Measurements from ENCODE around the gene MAST4.

The MAST4 gene

GRCh38 chr5:67047616-67048015 lies 451.4 kb downstream of the MAST4 start:
- Mint-ChIP-seq H3K4me1 (peaks cover 13% of the 10 kb centered on the region), H3K27me3 (no peaks in the 10 kb centered on the region), H3K9me3 (no peaks in the 10 kb centered on the region), H3K4me3 (no peak overlapping the region), H3K27ac (no peak overlapping the region), H3K36me3 (ENCODE audit: low read depth) (no peaks in the 10 kb centered on the region)
- ATAC-seq (no peak), DNase-seq (no peak)

- peaks cover 13% of the 10 kb centered on the region for H3K4me1 Mint-ChIP-seq
- H3K27me3 Mint-ChIP-seq = no peaks in the 10 kb centered on the region
- ATAC-seq = no peak
- peaks cover 3% of the 10 kb centered on the region for H3K36me3 Mint-ChIP-seq (ENCODE audit: low read depth)
- no peak for DNase-seq
- no peak overlapping the region for H3K27ac Mint-ChIP-seq
- no peaks in the 10 kb centered on the region for H3K9me3 Mint-ChIP-seq
- H3K4me3 Mint-ChIP-seq = no peak overlapping the region
Measured at GRCh38 chr5:67050125-67050524, 453.9 kb downstream of the MAST4 start.

DNA sequence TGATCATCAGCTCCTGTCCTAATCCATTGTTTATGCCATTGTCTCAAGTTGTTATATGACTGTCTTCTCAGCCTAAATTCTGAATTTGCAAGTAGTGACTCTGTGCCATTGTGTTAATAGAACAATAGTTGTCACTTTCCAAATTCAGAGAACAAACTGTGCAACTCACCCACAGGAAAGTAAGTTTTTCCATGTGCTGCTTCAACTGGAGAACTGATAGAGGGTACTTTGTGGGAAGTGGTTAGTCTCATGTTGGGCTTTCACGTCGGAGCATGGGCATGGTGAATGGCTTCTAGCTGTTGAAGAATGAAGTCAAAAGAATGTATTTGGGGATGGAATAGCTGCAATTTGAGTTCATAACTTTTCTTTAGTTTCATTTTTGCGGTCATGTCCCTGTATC lies 454.4 kb downstream of the MAST4 start:
- H3K4me1 Mint-ChIP-seq = peaks cover 13% of the 10 kb centered on the region
- DNase-seq (no peak), ATAC-seq (no peak)
- H3K27ac Mint-ChIP-seq = no peak overlapping the region
- H3K27me3 Mint-ChIP-seq = no peaks in the 10 kb centered on the region
- H3K4me3 Mint-ChIP-seq = no peak overlapping the region
- H3K36me3 Mint-ChIP-seq (ENCODE audit: low read depth) = peaks cover 3% of the 10 kb centered on the region
- no peaks in the 10 kb centered on the region for H3K9me3 Mint-ChIP-seq

GRCh38 chr5:67051164-67051563 lies 455.0 kb downstream of the MAST4 start:
- Mint-ChIP-seq H3K27me3 (no peaks in the 10 kb centered on the region), H3K36me3 (ENCODE audit: low read depth) (peaks cover 3% of the 10 kb centered on the region), H3K27ac (no peak overlapping the region), H3K4me3 (no peak overlapping the region), H3K4me1 (peaks cover 13% of the 10 kb centered on the region), H3K9me3 (no peaks in the 10 kb centered on the region)
- DNase-seq (no peak), ATAC-seq (no peak)

DNA sequence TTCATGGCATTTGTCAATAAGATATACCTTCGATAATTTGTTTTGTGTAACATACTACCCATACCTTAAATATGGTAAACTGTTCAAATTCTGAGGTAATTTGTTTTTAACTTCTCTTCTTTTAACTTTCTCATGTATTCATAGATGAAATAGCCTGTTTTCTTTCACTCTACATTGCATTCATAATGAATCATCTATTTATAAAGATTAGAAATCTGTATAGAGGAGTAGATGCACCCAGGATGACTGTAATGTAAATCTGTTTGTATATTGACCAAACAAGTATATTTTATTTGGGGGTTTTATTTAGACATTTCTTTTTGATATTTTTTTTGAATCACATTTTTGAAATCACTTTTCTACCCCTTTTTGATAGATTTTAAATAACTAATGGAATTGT lies 455.8 kb downstream of the MAST4 start:
- H3K4me3 Mint-ChIP-seq = no peak overlapping the region
- no peak for ATAC-seq
- H3K27ac Mint-ChIP-seq = no peak overlapping the region
- no peaks in the 10 kb centered on the region for H3K27me3 Mint-ChIP-seq
- H3K4me1 Mint-ChIP-seq = peaks cover 13% of the 10 kb centered on the region
- no peaks in the 10 kb centered on the region for H3K9me3 Mint-ChIP-seq
- peaks cover 3% of the 10 kb centered on the region for H3K36me3 Mint-ChIP-seq (ENCODE audit: low read depth)
- DNase-seq = no peak

GRCh38 chr5:67053229-67053628 lies 457.0 kb downstream of the MAST4 start:
- Mint-ChIP-seq H3K27ac (no peak overlapping the region), H3K27me3 (no peaks in the 10 kb centered on the region), H3K4me1 (peaks cover 13% of the 10 kb centered on the region), H3K36me3 (ENCODE audit: low read depth) (peaks cover 3% of the 10 kb centered on the region), H3K4me3 (no peak overlapping the region), H3K9me3 (no peaks in the 10 kb centered on the region)
- no peak for DNase-seq
- no peak for ATAC-seq

DNA sequence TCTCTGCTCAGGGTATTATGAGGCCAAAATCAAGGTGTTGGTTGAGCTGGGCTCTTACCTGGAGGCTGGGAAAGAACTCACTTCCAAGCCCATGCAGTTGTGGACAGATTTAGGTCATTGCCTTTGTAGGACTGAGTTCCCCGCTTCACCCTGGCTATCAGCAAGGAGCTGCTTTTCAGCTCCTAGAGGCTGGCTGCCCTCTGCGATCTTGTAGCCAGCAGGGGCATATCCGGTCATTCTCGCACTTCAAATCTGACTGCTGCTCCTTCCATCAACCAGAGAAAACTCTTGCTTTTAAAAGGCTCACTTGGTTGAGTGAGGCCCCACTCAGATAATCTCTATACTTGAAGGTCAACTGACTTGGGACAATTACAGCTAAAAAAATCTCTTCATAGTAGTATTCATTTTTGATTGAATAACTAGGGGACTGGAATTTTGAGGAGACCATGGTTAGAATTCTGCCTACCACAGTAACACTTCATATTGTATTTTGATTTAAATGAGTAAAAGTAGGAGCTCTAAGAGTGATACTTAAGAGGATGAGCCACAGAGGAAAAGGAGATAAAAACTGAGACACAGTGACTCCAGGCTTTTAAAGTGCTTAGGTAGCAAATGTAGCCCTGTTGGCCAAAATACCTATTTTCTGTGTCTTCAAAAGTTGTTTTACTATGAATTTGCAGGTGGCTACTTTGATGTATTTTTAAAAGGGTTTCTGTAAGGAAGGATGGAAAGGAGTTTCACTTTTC lies 463.0 kb downstream of the MAST4 start:
- H3K4me1 Mint-ChIP-seq = peaks cover 11% of the 10 kb centered on the region
- H3K9me3 Mint-ChIP-seq = no peaks in the 10 kb centered on the region
- peaks cover 12% of the 10 kb centered on the region for H3K36me3 Mint-ChIP-seq (ENCODE audit: low read depth)
- DNase-seq (no peak), ATAC-seq (no peak)
- H3K27me3 Mint-ChIP-seq = no peaks in the 10 kb centered on the region
- no peak overlapping the region for H3K4me3 Mint-ChIP-seq
- no peak overlapping the region for H3K27ac Mint-ChIP-seq

- Mint-ChIP-seq H3K4me1 (peaks cover 14% of the 10 kb centered on the region), H3K27me3 (no peaks in the 10 kb centered on the region), H3K4me3 (no peak overlapping the region), H3K36me3 (ENCODE audit: low read depth) (peaks cover 9% of the 10 kb centered on the region), H3K9me3 (no peaks in the 10 kb centered on the region), H3K27ac (no peak overlapping the region)
- no peak for DNase-seq
- no peak for ATAC-seq
Measured at GRCh38 chr5:67059744-67060490, 463.7 kb downstream of the MAST4 start.

- Mint-ChIP-seq H3K9me3 (no peaks in the 10 kb centered on the region), H3K36me3 (ENCODE audit: low read depth) (peaks cover 11% of the 10 kb centered on the region), H3K4me3 (no peak overlapping the region), H3K27ac (no peak overlapping the region), H3K4me1 (peaks cover 22% of the 10 kb centered on the region), H3K27me3 (no peaks in the 10 kb centered on the region)
- DNase-seq = no peak
- ATAC-seq = no peak
Measured at GRCh38 chr5:67061511-67061910, 465.3 kb downstream of the MAST4 start.

- peaks cover 12% of the 10 kb centered on the region for H3K36me3 Mint-ChIP-seq (ENCODE audit: low read depth)
- no peak for ATAC-seq
- no peak overlapping the region for H3K27ac Mint-ChIP-seq
- H3K4me1 Mint-ChIP-seq = peaks cover 22% of the 10 kb centered on the region
- DNase-seq = no peak
- H3K27me3 Mint-ChIP-seq = no peaks in the 10 kb centered on the region
- no peak overlapping the region for H3K4me3 Mint-ChIP-seq
- H3K9me3 Mint-ChIP-seq = no peaks in the 10 kb centered on the region
Measured at GRCh38 chr5:67063055-67063454, 466.9 kb downstream of the MAST4 start.

DNA sequence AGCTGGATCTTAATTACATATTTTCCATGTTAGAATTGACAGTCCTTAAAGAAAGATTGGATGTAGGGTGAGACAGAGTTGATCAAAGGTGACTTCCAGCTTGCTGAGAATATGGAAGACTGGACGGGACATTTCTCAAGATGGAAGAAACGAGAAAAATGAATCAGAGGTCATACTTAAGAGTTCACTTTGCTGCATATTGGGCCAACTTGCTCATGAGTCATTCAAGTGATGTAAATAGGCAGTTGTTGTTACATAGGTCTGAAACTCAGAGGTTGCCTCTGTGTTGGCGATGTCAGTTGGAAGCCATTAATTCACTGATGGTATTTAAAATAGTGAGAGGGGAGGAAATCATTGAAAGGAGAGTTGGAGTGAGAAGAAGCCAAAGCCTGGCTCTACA lies 467.6 kb downstream of the MAST4 start:
- no peak overlapping the region for H3K27ac Mint-ChIP-seq
- no peak overlapping the region for H3K4me3 Mint-ChIP-seq
- peaks cover 22% of the 10 kb centered on the region for H3K4me1 Mint-ChIP-seq
- no peak for ATAC-seq
- no peak for DNase-seq
- peaks cover 12% of the 10 kb centered on the region for H3K36me3 Mint-ChIP-seq (ENCODE audit: low read depth)
- H3K9me3 Mint-ChIP-seq = no peaks in the 10 kb centered on the region
- no peaks in the 10 kb centered on the region for H3K27me3 Mint-ChIP-seq

GRCh38 chr5:67065237-67065636 lies 469.0 kb downstream of the MAST4 start:
- ATAC-seq (peak; percentile 59), DNase-seq (peak; percentile 5)
- H3K4me3 Mint-ChIP-seq = no peak overlapping the region
- H3K4me1 Mint-ChIP-seq = peaks cover 22% of the 10 kb centered on the region
- peaks cover 9% of the 10 kb centered on the region for H3K36me3 Mint-ChIP-seq (ENCODE audit: low read depth)
- no peak overlapping the region for H3K27ac Mint-ChIP-seq
- H3K9me3 Mint-ChIP-seq = no peaks in the 10 kb centered on the region
- H3K27me3 Mint-ChIP-seq = no peaks in the 10 kb centered on the region

- Mint-ChIP-seq H3K4me1 (peaks cover 22% of the 10 kb centered on the region), H3K9me3 (no peaks in the 10 kb centered on the region), H3K27ac (no peak overlapping the region), H3K27me3 (no peaks in the 10 kb centered on the region), H3K36me3 (ENCODE audit: low read depth) (peaks cover 9% of the 10 kb centered on the region), H3K4me3 (no peak overlapping the region)
- DNase-seq = no peak
- no peak for ATAC-seq
Measured at GRCh38 chr5:67065696-67066095, 469.5 kb downstream of the MAST4 start.

GRCh38 chr5:67066815-67067214 lies 470.6 kb downstream of the MAST4 start:
- no peak overlapping the region for H3K4me3 Mint-ChIP-seq
- no peaks in the 10 kb centered on the region for H3K27me3 Mint-ChIP-seq
- no peak for DNase-seq
- no peak overlapping the region for H3K27ac Mint-ChIP-seq
- no peak for ATAC-seq
- peaks cover 22% of the 10 kb centered on the region for H3K4me1 Mint-ChIP-seq
- H3K36me3 Mint-ChIP-seq (ENCODE audit: low read depth) = peaks cover 9% of the 10 kb centered on the region
- H3K9me3 Mint-ChIP-seq = no peaks in the 10 kb centered on the region

DNA sequence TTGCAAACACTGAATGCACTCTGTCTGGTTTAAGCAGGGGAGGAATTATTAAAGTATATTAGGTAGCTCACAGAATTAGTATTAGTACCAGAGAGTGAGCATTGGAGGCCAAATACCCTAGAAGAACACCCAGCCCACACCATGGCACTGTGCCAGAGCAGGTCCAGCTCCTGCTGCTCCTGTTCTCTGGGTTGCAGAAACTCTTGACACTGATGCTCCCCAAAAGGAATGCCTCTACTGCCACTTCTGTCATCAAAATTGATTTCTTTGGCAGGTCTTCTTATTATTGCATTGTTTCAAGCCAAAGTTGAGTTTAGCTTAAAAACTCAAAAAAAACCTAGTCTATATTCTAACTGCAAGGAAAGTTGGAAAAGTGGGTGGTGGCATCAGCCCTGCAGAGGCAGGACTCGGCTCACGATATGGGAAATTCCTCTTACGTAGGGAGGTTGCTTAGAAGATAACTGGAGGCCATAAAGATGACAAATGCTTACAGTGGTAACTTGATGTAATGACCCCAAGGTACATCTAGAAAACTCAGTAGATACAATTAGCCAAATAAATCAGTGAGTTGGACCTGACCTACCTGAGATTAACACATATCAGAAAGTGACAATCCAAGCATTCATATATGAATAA lies 477.0 kb downstream of the MAST4 start:
- ATAC-seq (no peak), DNase-seq (no peak)
- Mint-ChIP-seq H3K36me3 (ENCODE audit: low read depth) (no peaks in the 10 kb centered on the region), H3K4me3 (no peak overlapping the region), H3K27me3 (no peaks in the 10 kb centered on the region), H3K27ac (no peak overlapping the region), H3K9me3 (no peaks in the 10 kb centered on the region), H3K4me1 (no peaks in the 10 kb centered on the region)
